T1000 (cell line): ENCODE data around the gene KDM6A.
"Not testable (repeated sequence)": the region's sequence is repeated elsewhere in the genome, so short reads cannot be mapped to it uniquely, and the experiment has no call there.

Source experiments
- DNase-seq: peaks from one replicate; lab custom pipeline; 2025; ENCODE audit warnings: mixed read lengths; lab: John Stamatoyannopoulos, UW

KDM6A gene

GRCh38 chrX:44927398-44927797 is 54.4 kb downstream of the KDM6A start:
- DNase-seq, result no peak

DNA sequence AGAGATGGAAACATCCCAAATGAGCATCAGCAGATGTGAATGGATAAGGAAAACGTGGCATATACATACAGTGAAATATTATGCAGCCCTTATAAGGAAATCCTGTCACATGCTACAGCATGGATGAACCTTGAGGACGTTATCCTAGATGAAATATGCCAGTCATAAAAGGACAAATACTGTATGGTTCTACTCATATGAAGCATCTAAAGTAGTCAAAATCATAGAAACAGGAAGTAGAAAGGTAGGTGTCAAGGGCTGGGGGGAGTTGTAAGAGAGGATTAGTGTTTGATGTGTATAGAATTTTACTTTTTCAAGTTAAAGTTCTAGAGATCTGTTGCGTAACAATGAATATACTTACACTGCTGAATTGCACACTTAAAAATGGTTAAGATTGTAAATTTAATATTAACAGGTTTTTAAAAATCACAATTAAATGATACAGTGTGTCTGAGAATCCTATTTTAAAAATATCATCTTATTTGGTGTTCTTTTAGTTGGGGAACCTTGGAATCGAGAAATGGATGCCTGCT is 58.5 kb downstream of the KDM6A start:
- DNase-seq, result no peak

DNA sequence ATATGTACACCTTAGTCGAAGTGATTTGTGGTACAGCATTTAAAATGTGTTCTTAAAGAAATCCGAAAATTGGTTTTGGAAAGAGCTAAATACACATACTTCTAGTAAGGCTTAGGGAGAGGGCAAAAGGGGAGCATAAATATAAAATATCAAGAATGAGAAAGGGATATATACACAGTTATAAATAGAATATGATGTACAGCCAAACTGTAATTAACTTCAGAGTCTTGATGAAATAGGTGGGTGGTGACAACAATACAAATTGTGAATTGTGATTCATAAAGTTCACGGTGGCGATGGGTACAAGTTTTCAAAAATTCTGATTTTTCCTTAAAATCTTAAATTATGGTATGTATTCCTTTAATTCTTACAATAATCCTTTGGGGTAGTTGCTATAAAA is 62.2 kb downstream of the KDM6A start:
- no peak for DNase-seq

GRCh38 chrX:44935640-44936039 is 62.7 kb downstream of the KDM6A start:
- no peak for DNase-seq

DNA sequence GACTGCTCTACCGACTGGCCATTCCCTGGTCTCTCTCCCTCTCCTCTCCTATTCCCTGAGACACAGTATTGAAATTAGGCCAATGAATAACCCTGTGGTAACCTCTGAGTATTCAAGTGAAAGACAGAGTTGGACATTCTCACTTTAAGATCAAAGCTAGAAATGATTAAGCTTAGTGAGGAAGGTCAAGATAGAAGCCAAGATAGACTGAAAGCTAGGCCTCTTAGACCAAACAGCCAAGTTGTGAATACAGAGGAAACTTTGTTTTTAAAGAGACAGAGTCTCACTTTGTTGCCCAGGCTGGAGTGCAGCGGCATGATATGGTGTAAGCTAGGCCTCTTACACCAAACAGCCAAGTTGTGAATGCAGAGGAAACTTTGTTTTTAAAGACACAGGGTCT is 64.6 kb downstream of the KDM6A start:
- DNase-seq, result no peak

- DNase-seq, result no peak
These were observed 65.1 kb downstream of the KDM6A start for GRCh38 chrX:44938111-44938510.

GRCh38 chrX:44940541-44940940 is 67.6 kb downstream of the KDM6A start:
- DNase-seq, result not testable (repeated sequence)

DNA sequence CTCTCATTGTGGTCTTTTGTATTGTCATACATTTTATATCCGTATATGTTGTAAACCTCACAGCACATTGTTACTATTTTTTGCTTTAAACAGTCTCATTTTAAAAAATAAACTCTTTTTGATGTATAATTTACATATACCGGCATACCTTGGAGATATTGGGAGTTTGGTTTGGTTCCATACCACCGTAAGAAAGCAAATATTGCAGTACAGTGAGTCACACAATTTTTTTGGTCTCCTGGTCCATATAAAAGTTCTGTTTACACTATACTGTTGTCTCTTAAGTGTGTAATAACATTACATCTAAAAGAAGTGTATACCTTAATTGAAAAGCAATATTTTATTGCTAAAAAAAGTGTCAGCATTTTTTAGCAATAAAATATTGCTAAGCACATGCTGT is 70.0 kb downstream of the KDM6A start:
- DNase-seq, result no peak

DNA sequence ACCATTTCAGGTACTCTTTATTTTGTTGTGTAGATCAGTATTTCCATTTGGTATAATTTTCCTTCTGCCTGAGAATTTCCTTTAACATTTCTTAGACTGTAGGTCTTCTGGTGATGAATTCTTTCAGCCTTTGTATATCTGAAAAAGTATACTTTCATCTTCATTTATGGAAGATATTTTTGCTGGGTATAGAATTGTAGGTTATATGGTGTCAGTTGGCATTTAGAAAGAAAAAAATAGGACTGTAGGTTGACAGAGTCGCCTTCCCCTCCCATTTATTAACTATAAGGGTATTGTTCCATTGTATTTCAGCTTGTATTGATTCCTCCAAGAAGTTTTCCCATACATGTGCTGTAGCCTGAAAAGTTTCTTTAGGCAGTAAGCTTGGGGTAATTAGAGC is 71.9 kb downstream of the KDM6A start:
- DNase-seq, result no peak

DNA sequence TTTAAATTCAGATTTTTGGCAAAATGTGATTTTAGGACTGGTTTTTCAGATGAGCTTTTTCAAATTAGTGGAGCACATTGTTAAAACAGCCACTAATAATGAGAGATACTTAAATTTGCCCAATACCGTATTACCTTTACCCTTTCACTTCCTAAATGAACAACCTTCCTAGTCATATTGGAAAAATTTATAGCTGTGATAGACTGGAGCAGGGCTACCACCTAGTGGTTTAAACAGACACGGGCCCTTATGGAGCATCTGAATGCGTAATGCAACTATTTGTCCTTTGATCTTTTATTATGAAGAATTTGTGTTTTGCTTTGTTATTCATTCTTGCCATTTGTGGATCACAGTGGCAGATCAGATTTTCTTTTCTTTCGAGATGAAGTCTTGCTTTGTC is 72.7 kb downstream of the KDM6A start:
- DNase-seq, result no peak

GRCh38 chrX:44946771-44947170 is 73.8 kb downstream of the KDM6A start:
- DNase-seq, result no peak

DNA sequence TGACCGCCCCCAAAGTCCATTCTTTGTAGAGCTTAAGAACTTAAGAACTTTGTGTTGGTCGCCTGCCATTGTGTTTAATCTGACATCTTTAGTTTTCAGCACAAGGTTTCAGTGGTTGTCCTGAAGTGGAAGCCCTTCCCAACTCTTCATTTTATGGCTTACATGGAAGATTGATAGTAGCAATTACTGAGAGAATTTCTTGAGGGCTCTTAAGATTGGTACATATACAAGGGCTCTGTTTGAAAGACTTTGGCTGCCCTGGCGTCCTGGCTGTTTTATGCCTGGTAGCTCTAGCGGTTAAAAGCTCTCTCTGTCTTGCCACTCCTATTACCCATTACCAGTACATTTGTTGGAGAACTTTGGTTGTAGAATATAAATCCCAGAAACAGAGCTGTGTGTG is 75.0 kb downstream of the KDM6A start:
- DNase-seq, result no peak

DNA sequence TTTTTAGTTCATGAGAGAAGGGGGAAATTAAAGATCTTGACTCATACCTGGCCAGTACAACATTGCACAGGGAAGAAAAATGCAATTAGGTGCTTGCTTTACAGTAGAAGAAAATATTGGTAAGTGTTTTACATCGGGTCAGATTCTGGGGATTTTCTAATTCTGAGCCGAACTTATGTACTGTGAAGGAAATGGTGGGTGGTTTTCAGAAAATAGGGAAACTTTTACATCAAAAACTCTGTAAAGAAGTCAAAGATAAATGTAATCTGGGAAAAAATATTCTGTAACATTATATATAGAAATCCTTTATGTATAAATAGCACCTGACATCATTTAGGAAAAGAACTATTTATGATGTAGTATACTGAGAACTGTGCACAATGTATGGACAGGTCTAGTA is 75.4 kb downstream of the KDM6A start:
- no peak for DNase-seq

DNA sequence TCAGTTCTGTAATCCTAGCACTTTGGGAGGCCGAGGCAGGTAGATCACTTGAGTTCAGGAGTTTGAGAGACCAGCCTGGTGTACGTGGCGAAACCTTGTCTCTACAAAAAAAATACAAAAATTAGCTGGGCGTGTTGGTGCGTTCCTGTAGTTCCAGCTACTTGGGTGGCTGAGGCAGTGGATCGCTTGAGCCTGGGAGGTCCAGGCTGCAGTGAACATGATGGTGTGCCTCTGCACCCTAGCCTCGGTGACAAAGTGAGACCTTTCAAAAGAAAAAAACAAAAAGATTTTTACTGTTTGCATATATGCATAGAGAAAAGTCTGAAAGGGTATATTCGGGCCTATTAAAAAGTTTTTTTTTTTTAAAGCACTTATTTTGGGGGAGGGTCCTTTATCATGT is 76.1 kb downstream of the KDM6A start:
- no peak for DNase-seq

DNA sequence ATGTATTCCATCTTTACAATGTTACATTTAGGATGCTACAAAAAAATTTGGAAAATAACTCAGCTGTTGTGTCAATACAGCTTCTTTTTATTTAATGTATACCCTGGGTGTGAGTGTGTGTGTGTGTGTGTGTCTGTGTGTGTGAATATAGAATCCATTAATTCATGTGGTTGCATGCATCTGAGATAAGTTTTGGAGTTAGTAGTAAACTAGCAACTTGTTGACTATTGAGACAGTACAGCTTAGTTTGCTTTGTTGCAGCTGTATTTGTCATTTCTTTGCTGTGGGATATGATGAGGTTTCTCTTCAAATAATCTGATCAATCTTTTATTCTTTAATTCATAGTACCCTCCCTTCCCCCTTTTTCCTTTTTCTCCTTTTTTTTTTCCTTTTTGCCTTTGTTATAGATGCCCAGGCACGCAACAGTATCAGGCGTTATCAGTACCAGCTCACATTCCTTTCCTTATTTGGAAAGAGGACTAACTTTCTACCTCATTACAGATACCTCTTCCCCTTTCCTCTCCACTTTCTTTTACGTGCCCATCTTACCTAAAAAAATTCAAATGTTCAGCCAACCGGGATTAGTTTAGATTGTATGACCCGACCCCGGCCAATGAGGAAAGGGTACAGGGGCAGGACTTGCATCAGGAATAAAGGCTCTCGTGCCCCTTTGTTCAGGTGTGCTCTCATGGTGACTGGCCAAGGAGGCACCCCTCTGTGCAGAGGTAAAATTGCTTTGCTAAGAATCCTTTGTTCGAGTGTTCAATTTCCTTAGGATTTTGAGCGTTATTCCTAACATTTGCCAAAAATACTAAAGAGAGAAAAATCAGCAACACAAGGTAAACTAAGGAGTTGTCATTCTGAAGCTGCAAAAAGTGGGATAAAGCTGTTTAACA is 77.7 kb downstream of the KDM6A start:
- DNase-seq, result not testable (repeated sequence)

DNA sequence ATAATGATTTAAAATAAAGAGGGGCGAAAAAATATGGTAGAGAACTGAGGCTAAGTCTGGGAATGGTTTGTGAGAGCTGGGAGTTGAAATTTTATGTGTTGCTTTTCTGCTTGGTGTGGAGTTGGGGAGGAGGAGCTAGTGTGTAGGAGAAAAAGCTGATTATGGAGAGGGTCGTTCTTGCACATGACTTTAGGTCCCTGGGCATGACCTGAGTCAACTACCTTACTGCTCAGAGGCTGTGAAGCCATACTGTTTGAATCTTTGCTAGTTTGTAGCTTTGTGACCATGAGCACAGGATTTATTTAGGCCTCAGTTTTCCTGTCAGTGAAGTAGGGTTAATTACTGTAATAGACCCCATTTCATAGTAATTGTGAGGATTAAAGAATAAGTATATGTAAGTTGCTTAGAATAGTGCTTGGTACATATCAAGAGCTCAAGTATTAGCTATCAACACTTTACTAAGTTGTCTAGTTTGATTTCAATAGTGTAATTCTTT is 78.6 kb downstream of the KDM6A start:
- no peak for DNase-seq

DNA sequence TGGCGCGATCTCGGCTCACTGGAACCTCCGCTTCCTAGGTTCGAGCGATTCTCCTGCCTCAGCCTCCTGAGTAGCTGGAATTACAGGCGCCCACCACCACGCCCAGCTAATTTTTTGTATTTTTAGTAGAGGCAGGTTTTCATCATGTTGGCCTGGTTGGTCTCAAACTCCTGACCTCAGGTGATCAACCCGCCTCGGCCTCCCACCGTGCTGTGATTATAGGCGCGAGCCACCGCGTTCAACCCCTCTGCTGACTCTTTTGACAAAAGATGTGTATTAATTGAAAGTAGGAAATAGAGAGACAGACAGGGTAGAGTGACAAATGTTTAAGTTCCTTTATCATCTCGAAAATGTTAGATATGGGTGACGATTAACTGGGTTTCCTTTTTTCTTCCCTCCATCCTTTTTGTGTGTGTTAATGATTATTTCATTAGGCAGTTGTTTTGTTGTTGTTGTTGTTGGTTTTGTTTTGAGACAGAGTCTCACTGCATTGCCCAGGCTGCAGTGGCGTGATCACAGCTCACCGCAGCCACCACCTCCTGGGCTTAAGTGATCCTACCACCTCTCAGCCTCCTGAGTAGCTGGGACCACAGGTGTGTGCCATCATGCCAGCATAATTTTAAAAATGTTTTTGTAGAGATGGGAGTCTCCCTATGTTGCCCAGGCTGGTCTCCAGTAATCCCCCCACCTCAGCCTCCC is 79.5 kb downstream of the KDM6A start:
- no peak for DNase-seq

GRCh38 chrX:44953734-44954502 is 80.9 kb downstream of the KDM6A start:
- no peak for DNase-seq

GRCh38 chrX:44954562-44954961 is 81.6 kb downstream of the KDM6A start:
- DNase-seq, result no peak

DNA sequence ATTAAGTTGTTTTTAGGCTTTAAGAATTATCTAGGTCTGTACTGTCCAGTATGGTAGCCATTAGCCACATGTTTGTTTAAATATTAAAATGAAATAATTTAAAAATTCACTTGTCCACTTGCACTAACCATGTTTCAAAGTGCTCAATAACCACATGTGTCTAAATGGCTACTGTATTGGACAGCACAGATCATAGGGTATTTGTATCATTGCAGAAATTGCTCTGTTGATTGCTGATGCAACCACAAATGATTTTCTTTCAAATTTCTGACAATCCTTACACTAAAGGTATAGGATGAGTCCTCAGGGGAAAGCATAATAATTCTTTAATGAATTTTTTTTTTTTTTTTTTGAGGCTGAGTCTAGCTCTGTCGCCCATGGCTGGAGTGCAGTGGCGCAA is 84.9 kb downstream of the KDM6A start:
- DNase-seq, result no peak

DNA sequence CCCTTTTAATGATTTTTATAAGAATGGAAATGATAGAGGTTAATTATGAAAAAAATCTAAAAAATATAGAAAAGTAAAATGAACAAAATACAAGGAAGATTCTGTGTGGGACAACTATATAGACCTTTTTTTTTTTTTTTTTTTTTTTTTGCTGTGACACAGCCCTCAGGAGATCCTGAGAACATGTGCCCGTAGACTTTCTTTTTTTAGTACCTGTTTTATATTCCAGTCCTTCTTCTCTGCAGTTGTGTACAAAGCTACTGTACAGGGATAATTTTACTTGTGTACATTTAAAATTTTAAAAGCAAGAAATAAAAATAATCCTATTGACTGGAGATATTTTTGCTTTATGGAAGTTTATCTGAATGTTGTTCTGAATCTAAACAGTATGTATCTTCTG is 85.5 kb downstream of the KDM6A start:
- DNase-seq, result no peak
